ENCODE data around the gene TNN.

TNN gene

DNA sequence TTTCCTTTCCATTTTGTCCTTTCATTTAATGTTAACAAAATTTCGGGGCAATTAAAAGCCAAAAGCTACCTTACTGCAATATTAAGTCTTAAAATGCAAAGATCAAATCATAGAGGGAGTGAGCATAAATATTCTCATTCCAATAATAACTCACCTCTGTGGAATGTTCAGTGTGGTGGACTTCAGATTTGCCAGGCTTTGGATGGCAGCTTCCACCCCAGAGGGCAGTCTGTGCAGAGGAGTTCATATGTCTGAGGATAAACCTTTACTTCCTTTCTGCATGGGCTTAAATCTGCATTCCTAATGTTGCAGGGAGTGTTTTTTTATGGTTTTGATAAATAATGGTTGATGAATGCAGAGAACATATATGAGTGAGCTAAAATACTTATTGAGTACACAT lies 108.6 kb downstream of the TNN start:
- DNase-seq (ENCODE audit: low read depth in 2 of 2), result no peak

DNA sequence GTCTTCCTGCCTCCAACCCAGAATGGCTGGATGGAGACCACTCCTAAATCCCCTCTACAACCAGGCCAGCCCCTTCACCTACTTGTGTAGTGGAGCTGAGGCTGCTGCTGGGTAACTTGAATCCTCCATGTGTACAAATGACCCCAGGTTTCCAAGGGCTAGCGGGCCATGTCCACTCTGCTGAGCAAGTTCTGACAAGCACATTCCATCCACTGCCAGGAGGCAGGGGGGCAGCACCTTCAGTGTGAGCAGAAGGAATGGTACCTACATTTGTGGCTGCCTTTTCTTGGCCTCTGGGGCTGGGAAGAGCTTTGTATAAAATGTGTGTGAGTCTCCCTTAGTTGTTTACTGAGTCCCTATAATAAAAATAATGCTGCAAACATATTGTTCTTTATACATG lies 110.4 kb downstream of the TNN start:
- no peak for DNase-seq (ENCODE audit: low read depth in 2 of 2)

DNA sequence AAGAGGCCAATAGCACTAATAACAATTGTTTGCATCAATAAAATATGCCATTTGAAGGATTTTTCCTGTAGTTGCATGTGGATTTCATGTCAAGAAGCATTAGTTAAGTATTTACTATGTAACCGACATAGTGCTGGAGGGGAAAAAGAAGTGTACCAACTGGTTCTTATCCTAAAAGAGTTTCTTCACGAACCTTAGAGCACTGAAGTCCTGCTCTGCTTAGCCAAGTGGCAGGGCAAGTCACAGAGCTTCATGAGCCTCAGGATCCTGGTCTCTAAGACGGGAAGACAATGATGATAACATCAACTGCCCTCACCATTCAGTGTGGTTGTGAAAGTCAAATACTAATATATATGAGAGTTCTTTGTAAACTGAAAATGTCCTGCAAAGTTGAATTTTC lies 110.8 kb downstream of the TNN start:
- DNase-seq (ENCODE audit: low read depth in 2 of 2), result no peak

DNA sequence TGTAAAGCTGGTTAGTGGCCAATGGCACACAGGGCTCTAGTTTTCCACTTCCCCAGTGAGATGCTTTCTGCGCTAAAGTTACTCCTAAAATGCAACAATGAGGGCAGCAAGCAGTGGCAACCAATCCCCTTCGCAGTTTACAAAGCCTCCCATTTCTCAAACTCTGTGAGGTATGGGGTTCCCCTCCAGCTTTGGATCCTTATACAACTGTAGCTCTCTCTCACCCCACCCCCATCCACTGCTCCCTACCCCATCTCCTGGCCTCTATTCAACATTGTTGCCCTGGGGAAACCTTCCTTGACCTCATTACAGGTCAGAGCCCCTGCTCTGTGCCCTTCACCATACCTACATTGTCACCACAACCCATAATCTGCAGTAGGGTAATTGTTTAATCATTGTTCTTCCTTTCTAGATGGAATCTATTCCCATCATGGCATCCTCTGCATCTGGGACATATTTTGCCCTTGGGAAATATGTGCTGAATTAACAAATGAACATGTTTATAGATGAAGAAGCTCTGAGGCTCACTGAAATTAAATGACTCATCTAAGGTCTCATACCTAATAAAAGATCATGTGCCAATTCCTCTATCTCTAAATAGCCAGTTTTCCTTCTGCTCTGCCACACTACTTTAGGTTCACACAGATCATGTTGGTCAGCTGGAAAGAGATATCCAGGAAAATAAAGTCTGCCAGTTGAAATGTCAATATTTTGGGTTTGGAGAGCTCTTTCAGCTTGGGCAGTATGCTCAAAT lies 112.4 kb downstream of the TNN start:
- DNase-seq (ENCODE audit: low read depth in 2 of 2), result no peak

DNA sequence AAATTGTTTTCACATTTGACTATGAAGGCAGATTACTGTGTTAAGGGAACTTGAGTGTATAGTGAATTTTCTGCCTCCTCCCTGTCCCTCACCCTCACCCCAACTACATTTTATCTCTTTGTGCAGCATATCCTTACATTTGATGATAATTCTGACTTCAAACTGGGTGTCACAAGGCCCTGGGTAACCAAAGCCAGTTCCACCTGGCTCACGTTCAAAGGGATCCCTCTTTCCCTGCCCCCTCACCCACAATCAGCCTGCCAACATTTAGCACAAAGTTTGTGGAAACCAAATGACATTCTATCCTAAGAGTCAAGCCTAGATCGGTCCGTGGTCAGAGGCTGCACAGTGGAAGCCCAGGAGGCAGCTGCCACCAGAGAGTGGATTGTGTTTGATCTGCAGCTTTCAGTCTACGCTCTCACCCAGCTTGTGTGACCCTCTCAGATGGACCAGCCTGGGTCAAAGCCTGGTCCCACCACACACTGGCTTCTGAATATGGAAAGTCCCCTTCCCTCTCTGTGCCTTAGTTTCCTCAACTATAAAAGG lies 114.6 kb downstream of the TNN start:
- DNase-seq (ENCODE audit: low read depth in 2 of 2), result no peak

DNA sequence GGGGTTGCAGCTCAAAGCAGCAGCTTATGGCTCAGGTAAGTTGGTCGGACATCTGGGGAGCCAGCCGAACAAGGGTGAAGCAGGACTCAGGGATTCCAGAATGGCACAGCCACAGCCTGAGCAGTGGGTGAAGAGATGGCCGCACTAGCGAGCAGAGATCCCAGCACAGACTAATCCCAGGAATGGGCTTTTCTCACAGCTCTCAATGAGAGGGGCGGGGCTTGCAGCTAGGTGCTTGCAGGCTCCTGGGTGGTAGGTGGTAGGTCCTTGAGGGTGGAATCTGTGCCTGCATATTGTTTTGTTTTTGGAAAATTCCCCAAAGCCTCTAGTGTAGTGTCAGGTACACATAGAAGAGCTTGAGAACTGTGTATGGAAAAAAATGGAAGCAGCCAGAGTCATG lies 116.0 kb downstream of the TNN start:
- no peak for DNase-seq (ENCODE audit: low read depth in 2 of 2)

DNA sequence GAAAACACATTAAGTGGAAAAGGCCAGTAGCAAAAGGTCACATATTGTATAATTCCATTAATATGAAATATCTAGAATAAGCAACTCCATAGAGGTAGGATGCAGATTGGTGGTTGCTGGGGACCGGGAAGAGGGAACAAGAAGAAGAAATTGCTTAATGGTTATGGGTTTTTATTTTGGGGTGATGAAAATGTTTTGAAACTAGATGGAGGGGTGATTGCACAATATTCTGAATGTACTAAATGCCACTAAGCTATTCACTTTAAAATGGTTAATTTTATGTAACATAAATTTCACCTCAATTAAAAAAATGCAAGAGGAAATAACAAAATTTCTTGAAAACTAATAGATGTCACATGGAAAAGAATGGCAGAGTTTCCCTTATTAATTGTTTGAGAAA lies 118.3 kb downstream of the TNN start:
- DNase-seq (ENCODE audit: low read depth in 2 of 2), result no peak

DNA sequence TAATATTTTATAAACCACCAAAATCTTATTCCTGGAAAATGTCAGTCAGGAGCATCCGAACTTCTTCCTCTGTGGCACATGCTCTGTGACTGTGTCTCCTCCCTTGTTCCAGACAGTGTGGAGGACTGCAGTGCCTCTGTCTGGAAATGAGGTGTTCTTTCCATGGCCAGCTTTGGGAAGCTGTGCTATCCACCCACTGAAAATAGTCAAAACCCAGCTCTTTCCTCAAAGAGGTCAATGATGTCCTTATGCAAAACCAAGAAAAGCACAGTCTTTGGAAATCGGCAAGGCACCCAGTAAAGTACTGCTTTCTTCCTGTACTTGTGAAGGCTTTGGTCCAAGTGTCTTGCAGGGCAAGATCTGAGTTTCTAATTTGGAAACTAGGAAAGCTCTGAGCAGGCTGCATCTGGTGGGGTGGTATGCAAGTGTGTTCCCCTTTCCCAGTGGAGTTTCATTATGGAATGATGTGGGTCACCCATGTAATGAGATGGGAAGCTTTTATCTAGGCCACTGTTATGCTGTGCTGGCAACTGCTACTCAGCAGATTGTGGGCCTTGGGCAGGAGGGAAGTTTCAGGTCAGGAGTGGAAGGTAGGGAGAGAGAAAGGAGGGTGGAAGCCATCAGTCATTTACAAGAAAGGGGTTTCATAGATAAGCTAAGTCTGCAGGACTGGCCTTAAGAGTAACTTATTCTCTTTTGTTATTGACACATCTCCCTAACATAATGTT lies 119.0 kb downstream of the TNN start:
- no peak for DNase-seq (ENCODE audit: low read depth in 2 of 2)

DNA sequence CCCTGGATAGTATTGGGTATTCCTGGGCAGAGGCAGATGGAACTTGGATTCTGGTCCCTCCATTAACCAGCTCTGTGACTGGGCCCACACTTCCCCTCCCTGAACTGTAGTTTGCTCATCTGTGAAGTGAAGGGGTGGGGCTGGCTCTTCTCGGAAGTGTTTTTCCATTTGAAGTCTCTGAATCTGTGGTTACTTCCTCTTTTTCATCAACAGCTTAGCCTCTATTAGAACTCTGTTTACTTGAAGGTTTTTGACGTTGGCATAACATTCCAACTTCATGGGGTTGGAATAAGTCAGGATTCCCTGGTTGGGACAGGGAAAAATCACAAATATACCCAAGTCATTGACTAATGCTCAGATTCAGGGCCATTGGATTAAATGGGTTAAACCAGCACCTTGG lies 121.3 kb downstream of the TNN start:
- no peak for DNase-seq (ENCODE audit: low read depth in 2 of 2)

DNA sequence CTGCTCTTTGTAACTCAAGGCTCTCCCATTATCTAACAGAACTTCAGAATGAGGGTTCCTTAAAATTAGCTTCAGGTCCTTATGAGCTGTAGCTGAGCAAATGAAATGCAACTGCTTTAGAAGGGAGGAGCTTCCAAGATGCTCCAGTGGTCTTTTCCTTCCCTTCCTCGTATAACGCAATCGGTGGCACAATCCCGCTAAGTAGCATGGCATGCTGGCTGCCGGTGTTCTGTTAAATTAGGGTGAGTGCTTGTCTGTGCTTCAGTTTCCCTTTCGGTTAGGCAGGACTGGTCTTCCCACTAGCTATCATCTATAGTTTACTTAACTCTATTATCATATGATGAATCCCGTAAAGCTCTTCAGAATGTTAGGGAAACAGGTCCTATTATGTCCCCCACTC lies 124.0 kb downstream of the TNN start:
- DNase-seq (ENCODE audit: low read depth in 2 of 2), result no peak

DNA sequence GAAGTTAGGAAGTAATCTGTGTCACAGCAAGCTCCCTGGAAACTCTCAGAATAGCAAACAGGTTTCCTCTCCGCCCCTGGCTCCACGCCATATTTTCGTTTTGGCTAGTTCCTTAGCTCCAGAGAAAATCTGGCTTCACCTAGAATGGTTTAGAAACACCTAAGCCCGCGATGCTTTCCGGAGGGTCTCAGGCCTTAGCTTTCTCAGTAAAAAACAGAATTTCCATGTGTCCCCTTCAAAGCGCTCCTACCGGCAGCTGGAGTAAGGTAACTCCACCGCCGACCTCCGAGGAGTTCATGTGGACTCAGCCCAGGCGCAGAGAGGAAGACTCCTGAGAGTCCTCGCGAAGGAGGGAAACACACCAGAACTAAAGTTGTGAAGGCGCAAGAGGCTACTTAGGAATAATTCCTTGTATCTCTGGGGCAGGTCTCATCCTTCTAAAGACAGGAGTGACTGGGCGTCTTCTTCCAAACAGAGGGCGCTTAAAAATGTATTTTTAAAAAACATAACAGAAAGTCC lies 124.5 kb downstream of the TNN start:
- no peak for DNase-seq (ENCODE audit: low read depth in 2 of 2)

DNA sequence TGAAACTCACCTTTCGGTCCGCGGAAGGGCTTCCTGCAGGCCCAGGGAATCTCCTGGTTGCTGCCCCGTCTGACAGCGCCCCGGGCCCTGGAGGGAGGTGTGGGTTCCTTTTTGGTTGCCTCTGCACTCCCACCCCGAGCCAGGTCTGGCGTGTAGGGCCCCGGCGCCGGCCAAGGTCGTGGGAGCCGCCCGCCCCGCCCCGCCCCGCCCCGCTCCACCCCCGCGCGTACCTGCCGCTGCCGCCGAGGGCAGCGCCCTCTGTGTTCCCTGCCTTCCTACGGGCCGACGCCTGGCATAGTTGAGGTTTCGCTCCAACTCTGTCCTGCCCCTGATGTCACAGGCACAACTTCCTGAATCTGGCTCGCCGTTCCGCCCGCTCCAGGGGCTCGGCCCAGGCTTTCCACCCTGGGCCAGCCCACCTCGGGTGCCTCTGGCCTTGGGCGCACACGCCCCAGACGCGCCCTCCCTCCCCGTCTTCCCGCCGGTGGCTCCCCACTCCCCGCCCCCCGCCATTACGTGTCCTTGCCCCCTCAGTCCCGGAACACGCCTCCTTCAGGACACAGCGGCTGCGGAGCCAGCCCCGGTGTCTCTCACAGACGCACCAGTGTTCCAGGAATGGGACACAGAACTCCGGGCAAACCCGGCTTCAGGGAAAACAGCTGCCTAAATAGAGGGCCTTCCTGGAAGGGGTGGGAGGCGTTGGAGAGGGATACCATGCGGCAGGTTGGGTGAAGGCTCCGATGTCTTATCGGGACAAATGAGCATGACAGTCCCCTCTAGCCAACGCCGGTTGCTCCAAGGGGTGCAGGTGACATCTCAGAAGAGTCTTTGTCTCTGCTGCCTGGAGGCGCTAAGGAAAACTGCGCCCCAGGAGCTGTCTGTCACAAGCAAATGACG lies 125.2 kb downstream of the TNN start, which contains the start of gene KIAA0040:
Gene KIAA0040 (minus strand): TSS at position 147 of the 897 bp plus-strand sequence. CDS start 31,763 bp downstream, outside the sequence.
- DNase-seq (ENCODE audit: low read depth in 2 of 2), result no peak

DNA sequence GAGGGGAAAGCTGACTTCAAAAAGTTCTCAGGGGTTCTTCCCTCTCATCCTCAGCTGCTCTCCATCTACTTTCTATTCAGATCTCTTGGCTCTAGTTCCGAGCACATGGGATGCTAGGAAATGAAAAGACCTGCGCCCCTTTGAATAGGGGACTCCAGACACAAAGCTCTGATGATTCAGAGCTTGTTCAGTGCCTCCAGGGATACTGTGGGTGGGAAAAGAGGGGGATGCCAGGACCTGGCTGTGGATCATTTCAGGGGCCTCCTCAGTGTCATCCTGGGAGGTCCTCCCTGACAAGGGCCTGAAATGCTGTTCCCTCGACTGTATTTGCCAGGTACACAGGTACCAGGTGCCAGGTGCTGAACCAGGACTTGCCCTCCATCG lies 125.9 kb downstream of the TNN start:
- DNase-seq (ENCODE audit: low read depth in 2 of 2), result no peak

DNA sequence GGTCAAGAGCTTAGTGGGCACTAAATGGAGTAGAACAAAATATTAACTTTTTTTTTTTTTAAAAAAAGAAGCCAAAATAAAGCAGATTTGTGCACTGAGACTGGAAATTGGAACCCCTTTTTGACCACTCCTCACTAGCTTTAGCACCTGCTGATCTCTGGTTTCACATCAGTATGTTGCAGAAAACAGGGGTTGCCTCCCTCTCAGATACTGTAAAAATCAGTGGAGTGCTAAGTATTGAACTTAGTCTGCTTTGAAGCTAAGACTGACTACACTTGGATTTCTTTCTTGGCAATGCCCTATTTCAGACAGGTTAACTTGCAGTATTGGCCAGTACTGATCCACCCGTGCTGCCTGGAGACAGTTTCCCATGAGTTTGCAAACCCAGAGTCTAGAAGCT lies 127.6 kb downstream of the TNN start:
- DNase-seq (ENCODE audit: low read depth in 2 of 2), result no peak

DNA sequence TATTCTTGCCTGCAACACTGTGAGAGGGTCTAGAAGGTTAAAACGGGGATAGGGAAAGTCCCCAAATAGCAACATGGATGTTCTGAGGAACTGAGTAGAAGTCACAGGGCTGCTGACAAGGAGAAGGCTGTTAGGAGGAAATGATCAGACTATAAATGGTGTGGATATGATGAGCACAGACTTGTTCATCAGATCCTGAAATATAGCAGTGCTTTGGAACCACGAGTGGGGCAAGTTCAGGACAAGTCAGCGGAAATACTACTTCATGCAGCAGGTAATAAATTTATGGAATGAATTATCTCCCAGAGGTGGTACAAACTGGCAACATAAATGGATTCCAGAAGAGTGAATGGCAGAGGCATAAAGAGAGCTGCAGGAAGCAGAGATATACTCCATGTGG lies 128.2 kb downstream of the TNN start:
- no peak for DNase-seq (ENCODE audit: low read depth in 2 of 2)

DNA sequence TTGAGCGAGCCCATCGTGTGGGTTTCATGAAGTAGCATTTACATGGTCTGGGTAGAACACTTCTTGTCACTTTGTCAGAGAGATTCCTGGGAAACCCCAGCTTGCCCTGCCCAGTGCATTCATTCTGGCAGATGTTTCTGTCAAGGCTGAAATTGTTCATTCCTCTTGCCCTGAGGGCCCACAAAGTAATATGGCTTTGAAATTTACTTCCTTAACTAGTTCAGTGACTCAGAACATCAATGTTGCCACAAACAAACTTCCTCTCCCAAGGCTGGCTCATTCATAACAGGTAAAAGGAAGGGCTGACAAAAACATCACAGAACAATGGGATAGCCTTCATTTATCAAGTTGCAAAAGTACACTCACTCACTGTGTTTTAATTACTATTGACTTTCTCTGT lies 129.9 kb downstream of the TNN start:
- no peak for DNase-seq (ENCODE audit: low read depth in 2 of 2)
